ENCODE data around the gene RBMS3. TPM values are rescaled to one million over a fixed set of nuclear protein-coding genes. Genes with fewer than 3 reads are reported as not detected.

The RBMS3 gene
- total RNA-seq, 1 experiment from 2014 or later = 5.9 TPM

- Histone ChIP-seq H3K4me1 (ENCODE audit: insufficient read depth, low read length, poor library complexity, severe bottlenecking) (no peaks in the 10 kb centered on the region), H3K27ac (ENCODE audit: low read depth, low read length, poor library complexity, severe bottlenecking) (no peak overlapping the region), H3K27me3 (replicated peaks; ENCODE audit: insufficient read depth, low read depth, low read length, poor library complexity) (no peaks in the 10 kb centered on the region), H3K4me3 (ENCODE audit: low read depth, low read length, poor library complexity, severe bottlenecking) (no peak overlapping the region), H3K9me3 (ENCODE audit: low read depth, low read length, poor library complexity, severe bottlenecking) (no peaks in the 10 kb centered on the region), H3K36me3 (ENCODE audit: insufficient read depth, low read length, poor library complexity, severe bottlenecking) (no peaks in the 10 kb centered on the region)
- ChIA-PET CTCF (no interaction called here), POLR2A (ENCODE audit: low non-redundant PET) (no interaction called here)
- TF ChIP-seq CTCF (conservative IDR thresholded peaks at IDR 0.05; ENCODE audit: low read depth, low read length) (no peak), EZH2 (IDR thresholded peaks at IDR 0.05; ENCODE audit: borderline replicate concordance, low read depth, low read length, poor library complexity, severe bottlenecking) (no peak)
- intact Hi-C loops (cut with micrococcal nuclease; ENCODE audit: unreplicated experiment) = no loop called here
- no TSS peak for BruUV-seq (replicated peaks)
- no peak for DNase-seq (ENCODE audit: low spot score)
These were observed 22.7 kb upstream of the RBMS3 start for GRCh38 chr3:29258161-29258560.

- BruUV-seq (replicated peaks) = no TSS peak
These were observed 19.8 kb upstream of the RBMS3 start for GRCh38 chr3:29261119-29261518.

GRCh38 chr3:29263476-29263875 lies 17.4 kb upstream of the RBMS3 start:
- BruUV-seq (replicated peaks) = no TSS peak
- POLR2A ChIA-PET (ENCODE audit: low non-redundant PET) = no interaction called here
- no peak overlapping the region for H3K4me3 ChIP-seq (ENCODE audit: low read depth, low read length, poor library complexity, severe bottlenecking)
- no peaks in the 10 kb centered on the region for H3K4me1 ChIP-seq (ENCODE audit: insufficient read depth, low read length, poor library complexity, severe bottlenecking)
- DNase-seq (ENCODE audit: low spot score) = no peak
- no peaks in the 10 kb centered on the region for H3K36me3 ChIP-seq (ENCODE audit: insufficient read depth, low read length, poor library complexity, severe bottlenecking)
- CTCF ChIA-PET = no interaction called here
- intact Hi-C loops (cut with micrococcal nuclease; ENCODE audit: unreplicated experiment) = no loop called here
- no peaks in the 10 kb centered on the region for H3K27me3 ChIP-seq (replicated peaks; ENCODE audit: insufficient read depth, low read depth, low read length, poor library complexity)
- TF ChIP-seq EZH2 (IDR thresholded peaks at IDR 0.05; ENCODE audit: borderline replicate concordance, low read depth, low read length, poor library complexity, severe bottlenecking) = no peak
- no peak for TF ChIP-seq CTCF (conservative IDR thresholded peaks at IDR 0.05; ENCODE audit: low read depth, low read length)
- H3K27ac ChIP-seq (ENCODE audit: low read depth, low read length, poor library complexity, severe bottlenecking) = no peak overlapping the region
- no peaks in the 10 kb centered on the region for H3K9me3 ChIP-seq (ENCODE audit: low read depth, low read length, poor library complexity, severe bottlenecking)

More at GRCh38 chr3:29261119-29261518, 19.8 kb upstream of the RBMS3 start:
- no peak overlapping the region for H3K4me3 ChIP-seq (ENCODE audit: low read depth, low read length, poor library complexity, severe bottlenecking)
- no peaks in the 10 kb centered on the region for H3K27me3 ChIP-seq (replicated peaks; ENCODE audit: insufficient read depth, low read depth, low read length, poor library complexity)
- no peak for TF ChIP-seq EZH2 (IDR thresholded peaks at IDR 0.05; ENCODE audit: borderline replicate concordance, low read depth, low read length, poor library complexity, severe bottlenecking)
- TF ChIP-seq CTCF (conservative IDR thresholded peaks at IDR 0.05; ENCODE audit: low read depth, low read length) = no peak
- intact Hi-C loops (cut with micrococcal nuclease; ENCODE audit: unreplicated experiment) = no loop called here
- no peaks in the 10 kb centered on the region for H3K36me3 ChIP-seq (ENCODE audit: insufficient read depth, low read length, poor library complexity, severe bottlenecking)
- ChIA-PET CTCF (no interaction called here), POLR2A (ENCODE audit: low non-redundant PET) (no interaction called here)
- no peak overlapping the region for H3K27ac ChIP-seq (ENCODE audit: low read depth, low read length, poor library complexity, severe bottlenecking)
- H3K4me1 ChIP-seq (ENCODE audit: insufficient read depth, low read length, poor library complexity, severe bottlenecking) = no peaks in the 10 kb centered on the region
- no peak for DNase-seq (ENCODE audit: low spot score)
- H3K9me3 ChIP-seq (ENCODE audit: low read depth, low read length, poor library complexity, severe bottlenecking) = no peaks in the 10 kb centered on the region

Measured in A673 (cell line).